NOMO-1 (cell line): ENCODE measurements around the gene ZNF516.
A peak's percentile ranks its signal among the peaks of the same experiment; 100 is the strongest.

Experiments
- DNase-seq, 2 experiments: peaks; one replicate each; lab custom pipeline; 2025; ENCODE audit not compliant: unreplicated experiment in 2 of 2; lab: John Stamatoyannopoulos, UW

Gene ZNF516

DNA sequence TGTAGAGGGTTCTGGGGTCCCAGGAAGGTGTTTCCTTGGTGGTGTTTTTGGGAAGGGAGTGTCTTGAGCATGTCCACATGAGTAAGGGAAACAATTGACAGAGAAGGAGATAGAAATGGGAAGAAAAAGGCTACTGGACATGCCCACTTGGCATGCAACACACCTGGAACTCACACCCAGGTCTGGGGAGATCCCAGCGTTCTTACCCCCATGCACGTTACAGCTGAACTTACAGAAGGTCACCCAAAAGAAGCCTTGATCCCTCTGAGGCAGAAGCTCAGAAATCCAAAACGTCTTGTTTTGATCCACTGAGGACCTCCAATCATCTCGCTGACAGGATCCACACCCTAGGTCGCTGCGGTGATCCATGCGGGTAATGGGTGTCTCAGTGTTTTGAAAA, 142.0 kb downstream of the ZNF516 start:
- DNase-seq = no peak

DNA sequence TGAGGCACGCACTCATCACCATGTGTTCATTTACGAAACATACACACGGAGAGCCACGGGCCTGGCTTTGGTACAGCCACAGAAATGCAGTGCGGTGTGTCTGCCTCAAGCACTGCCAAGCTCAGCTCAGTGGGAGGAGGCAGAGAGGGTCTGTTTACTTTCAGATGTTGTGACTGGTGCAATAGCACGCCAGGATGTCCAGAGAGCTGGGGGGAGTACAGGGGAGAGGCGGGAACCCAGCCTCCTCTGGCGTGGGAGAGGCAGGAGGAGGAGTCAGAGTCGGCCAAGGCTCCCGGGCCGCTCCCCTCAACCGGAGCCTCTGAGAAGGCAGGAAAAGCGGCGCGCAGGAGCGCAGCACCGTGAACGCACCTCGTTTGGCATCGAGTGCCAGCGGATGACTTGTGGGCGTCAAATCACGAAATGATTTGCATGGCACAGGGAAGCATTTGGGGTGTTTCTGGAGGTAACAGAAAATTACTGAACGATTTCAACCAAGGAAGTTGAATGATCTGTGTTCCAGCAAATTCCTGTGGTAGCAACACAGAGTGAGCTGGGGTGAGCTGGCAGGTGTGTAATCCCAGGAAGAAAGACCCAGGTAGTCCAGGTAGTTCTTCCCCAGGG, 143.0 kb downstream of the ZNF516 start:
- no peak for DNase-seq

DNA sequence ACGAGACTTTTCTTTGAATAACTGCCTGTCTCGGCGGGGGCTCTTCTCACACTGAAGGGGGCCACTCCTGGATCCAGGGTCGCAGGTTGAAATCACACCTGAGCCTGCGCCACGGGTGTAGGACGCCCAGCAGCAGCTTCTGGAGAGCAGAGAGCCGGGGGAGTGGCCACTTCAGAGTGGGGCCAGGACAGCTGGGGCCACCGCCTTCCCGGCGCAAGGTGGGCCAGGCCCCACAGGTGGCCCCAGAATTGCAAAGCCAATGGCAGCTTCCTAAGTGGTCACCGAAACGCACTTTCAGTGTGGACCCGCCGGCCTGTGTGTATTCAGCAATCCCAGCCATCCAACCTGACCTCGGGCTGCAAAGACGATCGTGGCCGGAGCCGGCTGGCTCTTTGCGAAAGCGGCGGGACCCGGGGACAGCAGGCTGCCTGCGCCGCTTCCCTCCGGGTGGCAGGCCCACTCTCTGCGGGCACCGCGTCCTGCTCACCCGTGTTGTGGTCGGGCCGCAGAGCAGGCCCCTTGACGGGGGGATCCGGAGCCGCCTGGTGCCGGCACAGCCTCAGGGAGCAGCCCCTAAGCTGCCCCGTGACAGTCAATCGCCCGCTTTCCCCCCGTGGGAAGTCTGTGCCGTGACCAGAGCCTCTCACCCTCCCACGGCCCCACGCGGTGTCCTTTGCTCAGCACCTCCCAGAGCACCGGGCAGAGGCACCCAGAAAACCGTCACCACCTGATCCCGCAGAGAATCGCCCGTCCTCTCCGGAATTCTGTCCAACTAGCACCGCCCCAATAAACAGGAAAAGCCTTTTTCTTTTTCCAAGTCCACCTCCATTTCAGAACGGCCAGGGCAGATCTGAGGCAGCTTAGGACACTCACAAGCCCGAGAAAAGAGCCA, 144.7 kb downstream of the ZNF516 start:
- no peak for DNase-seq

GRCh38 chr18:76349067-76349715, 145.9 kb downstream of the ZNF516 start:
- peak; percentile 12 to 68 for DNase-seq

- no peak for DNase-seq
Observed at GRCh38 chr18:76348267-76349066, 146.6 kb downstream of the ZNF516 start.

DNA sequence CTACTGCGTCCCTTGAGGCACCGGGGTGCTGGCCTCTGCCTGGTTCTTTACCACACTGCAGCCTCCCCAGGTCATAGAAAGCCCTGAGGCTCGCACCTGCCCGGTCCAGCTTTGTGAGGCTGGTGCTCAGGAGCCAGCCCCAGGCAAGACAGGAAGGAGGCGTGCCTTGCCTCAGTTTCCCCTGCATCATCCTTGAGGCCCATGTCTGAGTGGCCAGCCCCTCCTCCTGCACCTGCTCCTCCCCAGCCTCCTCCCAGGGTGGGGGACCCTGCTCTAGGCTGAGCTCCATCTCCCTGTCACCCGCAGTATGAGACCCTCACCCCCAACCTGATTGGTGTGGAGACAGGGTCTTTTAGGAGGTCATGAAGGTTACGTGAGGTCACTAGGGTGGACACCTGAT, 147.7 kb downstream of the ZNF516 start:
- DNase-seq = no peak

DNA sequence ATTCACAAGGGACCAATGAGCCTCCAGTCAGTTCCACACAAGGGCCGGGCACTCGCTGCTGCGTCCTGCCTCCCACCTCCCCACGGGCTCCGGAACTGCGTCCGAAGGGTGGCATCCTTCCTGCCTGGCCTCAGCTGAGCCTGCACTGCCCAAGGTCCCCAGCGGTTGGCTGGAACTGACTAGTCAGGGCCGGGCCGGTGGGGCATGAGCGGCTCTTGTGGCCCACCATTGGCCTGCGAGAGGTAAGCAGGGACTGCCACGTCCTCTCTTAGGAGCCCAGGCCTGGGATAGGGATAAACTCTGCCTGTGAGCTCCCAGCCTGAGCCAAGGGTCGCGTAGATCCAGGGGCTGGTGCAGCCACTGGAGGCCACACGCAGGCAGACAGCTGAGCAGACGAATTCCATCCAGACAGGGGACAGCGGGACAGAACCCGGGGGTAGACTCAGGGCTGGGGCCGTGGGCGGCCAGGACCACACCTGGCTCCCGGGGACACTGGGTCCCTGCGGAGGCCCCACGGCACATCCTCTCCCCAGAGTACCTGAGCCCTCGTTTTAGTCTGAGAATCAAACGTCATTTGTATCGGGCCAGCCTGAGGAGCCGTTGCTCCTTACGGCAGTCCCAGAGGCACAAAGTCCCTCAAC, 148.4 kb downstream of the ZNF516 start:
- no peak for DNase-seq

DNA sequence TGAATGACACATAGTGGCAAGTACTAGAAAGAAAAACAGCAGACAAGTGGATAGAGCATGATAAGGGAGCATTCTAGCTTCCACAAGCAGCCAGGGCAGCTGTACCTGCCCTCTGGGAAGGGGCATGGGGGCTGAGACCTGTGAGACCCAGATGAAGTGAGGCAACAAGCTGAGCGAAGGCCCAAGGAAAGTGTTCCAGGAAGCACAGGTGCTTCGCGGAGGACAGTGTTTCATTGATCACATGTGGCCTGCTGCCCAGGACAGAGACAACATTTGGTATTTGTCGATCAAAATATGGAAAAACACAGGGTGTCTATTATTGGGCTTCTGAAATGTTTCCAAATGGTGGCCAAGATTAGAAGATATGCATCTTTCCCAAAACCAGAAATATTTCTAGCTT, 149.1 kb downstream of the ZNF516 start:
- no peak for DNase-seq

DNA sequence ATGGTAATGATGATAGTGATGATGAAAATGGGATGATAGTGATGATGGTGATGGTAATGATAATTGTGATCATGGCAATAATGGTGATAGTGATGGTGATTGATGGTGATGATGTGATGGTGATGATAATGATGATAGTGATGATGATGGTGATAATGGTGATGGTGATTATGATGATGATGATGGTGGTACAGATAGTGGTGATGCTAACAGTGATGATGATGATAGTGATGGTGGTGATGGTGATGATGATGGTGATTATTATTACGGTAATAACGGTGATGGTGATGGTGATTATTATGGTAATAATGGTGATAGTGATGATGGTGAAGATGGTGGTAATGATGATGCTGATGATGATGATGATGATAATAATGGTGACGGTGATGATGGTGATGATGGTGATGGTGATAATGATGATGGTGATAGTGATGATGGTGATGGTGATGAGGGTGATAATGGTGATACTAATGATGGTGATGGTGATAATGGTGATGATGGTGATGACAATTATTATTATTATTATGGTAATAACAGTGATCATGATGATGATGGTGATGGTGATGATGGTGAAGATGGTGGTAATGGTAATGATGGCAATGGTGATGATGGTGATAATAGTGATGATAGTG, 151.0 kb downstream of the ZNF516 start:
- DNase-seq = no peak

GRCh38 chr18:76340410-76340809, 154.6 kb downstream of the ZNF516 start:
- DNase-seq = no peak

DNA sequence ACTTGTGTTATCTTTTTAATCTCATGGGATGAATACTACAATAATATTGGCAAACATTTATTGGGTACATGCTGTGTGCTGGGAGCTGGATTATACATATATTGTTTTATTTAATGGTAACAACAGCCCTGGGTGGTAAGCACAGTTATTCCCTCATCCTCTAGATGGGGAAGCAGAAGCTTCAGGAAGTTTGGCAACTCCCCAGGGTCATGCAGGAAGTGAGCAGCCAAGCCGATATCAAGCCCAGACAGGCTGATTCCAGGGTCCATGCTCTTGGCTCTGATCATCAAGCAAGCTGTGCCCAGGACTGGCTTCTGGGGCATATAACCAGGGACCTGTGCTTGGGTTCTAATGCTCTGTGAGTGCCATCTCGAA, 155.8 kb downstream of the ZNF516 start:
- no peak for DNase-seq

GRCh38 chr18:76338619-76339245, 156.3 kb downstream of the ZNF516 start:
- no peak for DNase-seq

DNA sequence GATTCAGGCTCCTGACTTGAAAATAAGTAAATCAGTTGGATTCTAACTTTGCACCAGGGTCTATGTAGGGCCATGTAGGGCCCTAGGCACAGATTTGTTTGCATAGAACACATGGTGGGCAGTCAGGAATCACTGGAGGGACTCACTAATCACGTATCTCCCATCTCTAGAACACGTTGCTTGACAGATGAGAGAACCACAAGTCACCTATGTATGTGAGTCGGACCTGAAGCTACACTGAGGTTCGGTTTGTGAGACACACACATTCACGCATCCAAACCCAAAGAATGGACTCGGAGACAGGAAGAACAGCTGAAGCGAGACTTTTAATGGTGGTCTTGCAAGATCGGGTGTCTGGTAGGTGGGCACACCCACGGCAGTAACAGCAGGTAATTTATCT, 157.0 kb downstream of the ZNF516 start:
- no peak for DNase-seq

GRCh38 chr18:76335859-76336640, 159.0 kb downstream of the ZNF516 start:
- DNase-seq = no peak

GRCh38 chr18:76328140-76328539, 166.9 kb downstream of the ZNF516 start:
- no peak for DNase-seq

GRCh38 chr18:76323891-76324290, 171.2 kb downstream of the ZNF516 start:
- no peak for DNase-seq

DNA sequence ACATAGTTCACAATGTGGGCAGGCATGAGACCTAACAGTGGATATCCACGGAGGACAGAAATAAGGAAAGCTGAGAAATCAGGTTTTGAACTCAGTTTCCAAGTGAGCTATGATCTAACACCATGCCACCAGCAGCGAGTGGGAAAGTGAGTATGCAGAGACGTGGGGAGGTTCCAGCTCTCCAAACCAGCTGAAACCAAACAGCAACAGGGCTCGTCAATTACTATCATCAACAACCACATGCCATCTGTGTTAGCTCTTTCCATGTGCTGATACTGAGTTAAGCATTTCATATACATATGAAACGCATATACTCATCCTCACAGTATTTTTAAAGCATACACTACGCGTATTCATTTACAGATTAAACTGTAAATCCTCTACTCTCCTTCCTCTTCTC, 172.4 kb downstream of the ZNF516 start:
- no peak for DNase-seq

GRCh38 chr18:76319366-76319765, 175.7 kb downstream of the ZNF516 start:
- no peak for DNase-seq

DNA sequence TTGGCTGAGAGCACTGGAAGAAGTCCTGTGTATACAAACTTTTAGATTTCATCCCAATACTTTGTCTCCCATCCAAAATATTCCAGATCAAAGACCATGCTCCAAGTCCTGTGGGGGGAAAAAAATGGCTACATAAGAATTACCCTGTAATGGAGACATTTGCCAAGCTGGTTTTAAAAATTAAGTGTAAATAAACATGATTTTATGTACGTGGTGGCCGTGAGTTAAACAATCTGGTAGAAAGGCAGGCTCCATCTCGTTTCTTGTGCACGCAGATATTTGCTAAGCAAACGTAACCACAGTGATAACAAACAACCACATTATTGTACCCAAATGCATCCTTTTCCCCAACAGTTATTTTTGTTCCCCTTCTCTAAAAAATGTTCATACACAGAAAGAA, 176.4 kb downstream of the ZNF516 start:
- no peak for DNase-seq
